Prostate gland (tissue), 2 donors: ENCODE results near the gene FAM120B.

ENCODE experiments used
- CTCF ChIP-seq, 4 experiments: fragments of 200-600 bp in 2 of 4; fragments of 450-650 bp in 2 of 4; sonication (generic) in 2 of 4; IDR thresholded peaks; 1 replicate in 3 of 4; 2 replicates in 1 of 4; pipeline ENCODE4 v1.5.1; 2016 to 2019; ENCODE audit warnings: antibody characterized with exemption in 4 of 4, mild to moderate bottlenecking in 2 of 4, moderate library complexity in 2 of 4
- POLR2A ChIP-seq: fragments of 450-650 bp; IDR thresholded peaks from one replicate; pipeline ENCODE4 v1.6.1; 2016; ENCODE audit warnings: antibody characterized with exemption, mild to moderate bottlenecking

- no peak for TF ChIP-seq POLR2A
- TF ChIP-seq CTCF (IDR thresholded peaks at IDR 0.05): no peak
These were observed 54.8 kb downstream of the FAM120B start for GRCh38 chr6:170361335-170361734.
